ENCODE data around the gene HCK.

DNA sequence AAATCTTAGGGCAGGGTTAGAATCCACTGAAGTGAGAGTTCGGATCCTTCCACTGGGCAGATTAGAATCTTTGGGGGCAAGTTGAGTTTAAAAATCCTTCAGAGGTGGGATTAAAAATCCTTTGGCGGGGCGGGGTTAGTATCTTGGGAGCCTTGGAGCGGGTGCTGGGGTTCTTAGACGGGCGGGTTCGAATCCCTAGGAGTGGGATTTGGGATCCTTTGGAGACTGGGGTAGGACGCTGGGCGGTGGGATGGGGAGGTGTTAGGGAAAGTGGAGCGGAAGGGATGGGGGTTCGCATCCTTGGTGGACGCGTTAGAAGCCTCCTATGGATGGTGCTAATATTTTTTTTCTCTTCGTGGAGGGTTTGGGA, 337 bp upstream of the HCK start:
- TF ChIP-seq, protein P1, sequence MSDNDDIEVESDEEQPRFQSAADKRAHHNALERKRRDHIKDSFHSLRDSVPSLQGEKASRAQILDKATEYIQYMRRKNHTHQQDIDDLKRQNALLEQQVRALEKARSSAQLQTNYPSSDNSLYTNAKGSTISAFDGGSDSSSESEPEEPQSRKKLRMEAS (CRISPR knock-in tag; IDR thresholded peaks at IDR 0.05) = no peak
- TF ChIP-seq, protein P2, sequence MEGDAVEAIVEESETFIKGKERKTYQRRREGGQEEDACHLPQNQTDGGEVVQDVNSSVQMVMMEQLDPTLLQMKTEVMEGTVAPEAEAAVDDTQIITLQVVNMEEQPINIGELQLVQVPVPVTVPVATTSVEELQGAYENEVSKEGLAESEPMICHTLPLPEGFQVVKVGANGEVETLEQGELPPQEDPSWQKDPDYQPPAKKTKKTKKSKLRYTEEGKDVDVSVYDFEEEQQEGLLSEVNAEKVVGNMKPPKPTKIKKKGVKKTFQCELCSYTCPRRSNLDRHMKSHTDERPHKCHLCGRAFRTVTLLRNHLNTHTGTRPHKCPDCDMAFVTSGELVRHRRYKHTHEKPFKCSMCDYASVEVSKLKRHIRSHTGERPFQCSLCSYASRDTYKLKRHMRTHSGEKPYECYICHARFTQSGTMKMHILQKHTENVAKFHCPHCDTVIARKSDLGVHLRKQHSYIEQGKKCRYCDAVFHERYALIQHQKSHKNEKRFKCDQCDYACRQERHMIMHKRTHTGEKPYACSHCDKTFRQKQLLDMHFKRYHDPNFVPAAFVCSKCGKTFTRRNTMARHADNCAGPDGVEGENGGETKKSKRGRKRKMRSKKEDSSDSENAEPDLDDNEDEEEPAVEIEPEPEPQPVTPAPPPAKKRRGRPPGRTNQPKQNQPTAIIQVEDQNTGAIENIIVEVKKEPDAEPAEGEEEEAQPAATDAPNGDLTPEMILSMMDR (IDR thresholded peaks at IDR 0.05) = no peak

Measured in WTC11 (cell line).